Activated CD8-positive, alpha-beta memory T cell treated with anti-CD3 and anti-CD28 coated beads for 36 hours (primary cell): Measurements from ENCODE around the gene PDZD7. TPM values are rescaled to one million over a fixed set of nuclear protein-coding genes. Genes with fewer than 3 reads are reported as not detected.
"Not testable (repeated sequence)": the region's sequence is repeated elsewhere in the genome, so short reads cannot be mapped to it uniquely, and the experiment has no call there.

ENCODE experiments used
- CTCF ChIA-PET: fragments of 350-600 bp; sonication (Branson Sonifier 250); formaldehyde crosslinking; loops from one replicate; lab custom pipeline; 2021; ENCODE audit warnings: antibody characterized with exemption; lab: Charles Lee
- POLR2A ChIA-PET: fragments of 350-600 bp; sonication (Branson Sonifier 250); formaldehyde crosslinking; loops from one replicate; lab custom pipeline; 2021; ENCODE audit warnings: antibody characterized with exemption; lab: Charles Lee
- total RNA-seq, 2 experiments: library from RNA; stranded (reverse); gene quantifications; one replicate each; pipeline ENCODE4 v1.2.3, GENCODE V29; 2021

The PDZD7 gene
- total RNA-seq, 2 experiments from 2014 or later, result 0.27 TPM

GRCh38 chr10:101047961-101048892, 17.3 kb upstream of the PDZD7 start:
- CTCF ChIA-PET, result interaction anchor here (1.1 to 9.5 kb wide), 2 partner anchors 12 to 47 kb away, joined by 3 to 107 read pairs; partner anchors contain the start of gene KAZALD1
- POLR2A ChIA-PET, result no interaction called here

- ChIA-PET CTCF (interaction anchor here (1.1 to 9.5 kb wide), 2 partner anchors 13 to 48 kb away, joined by 3 to 107 read pairs; partner anchors contain the start of gene KAZALD1), POLR2A (no interaction called here)
These were observed 16.3 kb upstream of the PDZD7 start for GRCh38 chr10:101047268-101047667.

- POLR2A ChIA-PET, result interaction anchor here (0.7 kb wide), 2 partner anchors 49 to 760 kb away, joined by 3 to 7 read pairs; no protein-coding TSS in a partner anchor
- CTCF ChIA-PET, result interaction anchor here (9.5 kb wide), 1 partner anchor 14 kb away, joined by 107 read pairs; the partner anchor contains the start of gene KAZALD1
These were observed 15.7 kb upstream of the PDZD7 start for GRCh38 chr10:101046332-101047238.

GRCh38 chr10:101044117-101044516, 13.2 kb upstream of the PDZD7 start:
- POLR2A ChIA-PET, result no interaction called here

GRCh38 chr10:101043363-101043707, 12.4 kb upstream of the PDZD7 start:
- ChIA-PET CTCF (interaction anchor here (0.5 to 9.5 kb wide), 14 partner anchors 8 to 832 kb away, joined by 3 to 107 read pairs (median 8); partner anchors contain the start of genes KAZALD1, PDZD7 and SFXN3), POLR2A (interaction anchor here (1.1 to 1.5 kb wide), 3 partner anchors 9 to 24 kb away, joined by 4 to 10 read pairs (median 5); partner anchors contain the start of genes PDZD7 and SFXN3)

More at GRCh38 chr10:101044117-101044516, 13.2 kb upstream of the PDZD7 start:
- CTCF ChIA-PET, result interaction anchor here (0.5 to 9.5 kb wide), 9 partner anchors 8 to 98 kb away, joined by 3 to 107 read pairs (median 23); partner anchors contain the start of genes KAZALD1, PDZD7 and SFXN3

- ChIA-PET POLR2A (interaction anchor here (1.1 to 1.5 kb wide), 3 partner anchors 9 to 24 kb away, joined by 4 to 10 read pairs (median 5); partner anchors contain the start of genes PDZD7 and SFXN3), CTCF (interaction anchor here (0.6 to 9.5 kb wide), 14 partner anchors 9 to 833 kb away, joined by 3 to 107 read pairs (median 8); partner anchors contain the start of genes KAZALD1, PDZD7 and SFXN3)
These were observed 11.9 kb upstream of the PDZD7 start for GRCh38 chr10:101042667-101043362.

GRCh38 chr10:101042118-101042517, 11.2 kb upstream of the PDZD7 start:
- ChIA-PET CTCF (interaction anchor here (0.6 to 9.5 kb wide), 13 partner anchors 10 to 258 kb away, joined by 3 to 107 read pairs (median 12); partner anchors contain the start of genes KAZALD1, PDZD7 and SFXN3), POLR2A (interaction anchor here (1.5 kb wide), 1 partner anchor 11 kb away, joined by 10 read pairs; the partner anchor contains the start of genes PDZD7 and SFXN3)

- POLR2A ChIA-PET, result interaction anchor here (0.6 kb wide), 2 partner anchors 15 to 49 kb away, joined by 4 to 6 read pairs; no protein-coding TSS in a partner anchor
- CTCF ChIA-PET, result interaction anchor here (0.6 to 9.5 kb wide), 22 partner anchors 11 to 1525 kb away, joined by 3 to 107 read pairs (median 4); partner anchors contain the start of genes KAZALD1, PDZD7 and SFXN3
These were observed 10.4 kb upstream of the PDZD7 start for GRCh38 chr10:101041252-101041761.

- CTCF ChIA-PET, result interaction anchor here (0.6 to 9.5 kb wide), 21 partner anchors 10 to 1526 kb away, joined by 3 to 107 read pairs (median 5); partner anchors contain the start of genes KAZALD1, PDZD7 and SFXN3
- POLR2A ChIA-PET, result interaction anchor here (0.6 kb wide), 1 partner anchor 49 kb away, joined by 4 read pairs; no protein-coding TSS in a partner anchor
These were observed 9.9 kb upstream of the PDZD7 start for GRCh38 chr10:101040851-101041250.

- ChIA-PET CTCF (interaction anchor here (0.8 to 9.5 kb wide), 9 partner anchors 10 to 67 kb away, joined by 3 to 107 read pairs (median 5); partner anchors contain the start of genes KAZALD1, PDZD7 and SFXN3), POLR2A (no interaction called here)
These were observed 9.1 kb upstream of the PDZD7 start for GRCh38 chr10:101040061-101040460.

- CTCF ChIA-PET, result interaction anchor here (0.6 to 2.2 kb wide), 4 partner anchors 8 to 25 kb away, joined by 3 to 7 read pairs (median 4); partner anchors contain the start of genes PDZD7 and SFXN3
- POLR2A ChIA-PET, result no interaction called here
These were observed 7.6 kb upstream of the PDZD7 start for GRCh38 chr10:101038484-101038883.

GRCh38 chr10:101036726-101037125, 5.8 kb upstream of the PDZD7 start:
- CTCF ChIA-PET, result interaction anchor here (1.7 kb wide), 1 partner anchor 31 kb away, joined by 4 read pairs; no protein-coding TSS in a partner anchor
- POLR2A ChIA-PET, result no interaction called here

- ChIA-PET CTCF (interaction anchor here (1.7 kb wide), 1 partner anchor 31 kb away, joined by 4 read pairs; no protein-coding TSS in a partner anchor), POLR2A (no interaction called here)
These were observed 5.2 kb upstream of the PDZD7 start for GRCh38 chr10:101035916-101036702.

- CTCF ChIA-PET, result interaction anchor here (1.0 to 1.7 kb wide), 4 partner anchors 16 to 32 kb away, joined by 3 to 6 read pairs (median 4); partner anchors contain the start of gene KAZALD1
These were observed 4.4 kb upstream of the PDZD7 start for GRCh38 chr10:101035314-101035713.

GRCh38 chr10:101034404-101034803, 3.5 kb upstream of the PDZD7 start:
- POLR2A ChIA-PET, result not testable (repeated sequence)
- CTCF ChIA-PET, result interaction anchor here (0.8 to 1.4 kb wide), 4 partner anchors 15 to 127 kb away, joined by 3 to 6 read pairs (median 4); partner anchors contain the start of gene KAZALD1

More at GRCh38 chr10:101035314-101035713, 4.4 kb upstream of the PDZD7 start:
- POLR2A ChIA-PET, result no interaction called here

GRCh38 chr10:101033276-101033675, 2.3 kb upstream of the PDZD7 start:
- POLR2A ChIA-PET, result no interaction called here
- CTCF ChIA-PET, result interaction anchor here (0.6 to 7.5 kb wide), 5 partner anchors 14 to 35 kb away, joined by 3 to 46 read pairs (median 8); partner anchors contain the start of genes KAZALD1 and LZTS2
